ENCODE results near the gene KANSL1.

KANSL1 gene

GRCh38 chr17:46025510-46026165 lies 167.6 kb downstream of the KANSL1 start:
- no peak overlapping the region for H3K4ac ChIP-seq (ENCODE audit: low read depth in 1 of 2, low read length in 2 of 2)
- no peak overlapping the region for H4K91ac ChIP-seq (ENCODE audit: low read length)
- H3K23ac ChIP-seq (ENCODE audit: low read length in 2 of 2), result no peak overlapping the region
- H3K36me3 ChIP-seq (ENCODE audit: control insufficient read depth in 1 of 2, insufficient read depth in 2 of 2, low read depth in 1 of 2, low read length in 2 of 2), result peaks cover 68 to 74% of the 10 kb centered on the region in 2 experiments
- H3K9ac ChIP-seq (ENCODE audit: low read length), result no peak overlapping the region
- H2BK12ac ChIP-seq (ENCODE audit: low read length in 2 of 2), result no peak overlapping the region
- H3K27me3 ChIP-seq (ENCODE audit: control insufficient read depth in 1 of 2, insufficient read depth in 1 of 2, low read length in 2 of 2), result no peaks in the 10 kb centered on the region
- peak overlapping the region in 1 of 2 experiments; percentile 20 for H3K4me3 ChIP-seq (ENCODE audit: insufficient read depth in 1 of 2, low read depth in 1 of 2, low read length in 2 of 2)
- H3K79me1 ChIP-seq (replicated peaks; ENCODE audit: low read length, poor library complexity, severe bottlenecking), result peaks cover 22% of the 10 kb centered on the region
- no peak overlapping the region for H2BK15ac ChIP-seq (ENCODE audit: low read depth, poor library complexity, severe bottlenecking)
- no peak overlapping the region for H3K14ac ChIP-seq (ENCODE audit: low read length in 2 of 2)
- no peak overlapping the region for H2BK5ac ChIP-seq (ENCODE audit: low read depth, low read length, poor library complexity, severe bottlenecking)
- no peaks in the 10 kb centered on the region for H3K9me3 ChIP-seq (ENCODE audit: control insufficient read depth, low read length)
- 90% methylated on average over 8 of the region's 8 CpGs for WGBS
- peaks cover 4% of the 10 kb centered on the region for H3K4me1 ChIP-seq (ENCODE audit: control insufficient read depth, insufficient read depth, low read depth, low read length)
- H3K27ac ChIP-seq (ENCODE audit: low read length, poor library complexity, severe bottlenecking), result no peak overlapping the region
- no peak overlapping the region for H2AFZ ChIP-seq (ENCODE audit: low read depth, low read length)
- H2BK120ac ChIP-seq (ENCODE audit: low read depth, low read length), result no peak overlapping the region
- H3K18ac ChIP-seq (ENCODE audit: low read depth in 1 of 2, low read length in 2 of 2), result no peak overlapping the region
- no peak overlapping the region for H3K4me2 ChIP-seq (ENCODE audit: low read length, poor library complexity, severe bottlenecking)
- H4K8ac ChIP-seq (ENCODE audit: low read length), result peak overlapping the region; percentile 27
- no peak for DNase-seq
- no peak overlapping the region for H2AK5ac ChIP-seq (ENCODE audit: low read length, severe bottlenecking)

DNA sequence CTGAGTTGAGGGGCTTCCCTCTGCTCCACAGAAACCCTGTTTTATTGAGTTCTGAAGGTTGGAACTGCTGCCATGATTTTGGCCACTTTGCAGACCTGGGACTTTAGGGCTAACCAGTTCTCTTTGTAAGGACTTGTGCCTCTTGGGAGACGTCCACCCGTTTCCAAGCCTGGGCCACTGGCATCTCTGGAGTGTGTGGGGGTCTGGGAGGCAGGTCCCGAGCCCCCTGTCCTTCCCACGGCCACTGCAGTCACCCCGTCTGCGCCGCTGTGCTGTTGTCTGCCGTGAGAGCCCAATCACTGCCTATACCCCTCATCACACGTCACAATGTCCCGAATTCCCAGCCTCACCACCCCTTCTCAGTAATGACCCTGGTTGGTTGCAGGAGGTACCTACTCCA lies 168.2 kb downstream of the KANSL1 start:
- no peak for DNase-seq
- no peak overlapping the region for H3K18ac ChIP-seq (ENCODE audit: low read depth in 1 of 2, low read length in 2 of 2)
- no peak overlapping the region for H4K91ac ChIP-seq (ENCODE audit: low read length)
- no peak overlapping the region for H3K14ac ChIP-seq (ENCODE audit: low read length in 2 of 2)
- H4K8ac ChIP-seq (ENCODE audit: low read length), result no peak overlapping the region
- H2AFZ ChIP-seq (ENCODE audit: low read depth, low read length), result no peak overlapping the region
- no peak overlapping the region for H3K4ac ChIP-seq (ENCODE audit: low read depth in 1 of 2, low read length in 2 of 2)
- H3K27me3 ChIP-seq (ENCODE audit: control insufficient read depth in 1 of 2, insufficient read depth in 1 of 2, low read length in 2 of 2), result no peaks in the 10 kb centered on the region
- 87% methylated on average over 7 of the region's 10 CpGs for WGBS
- peaks cover 4% of the 10 kb centered on the region for H3K4me1 ChIP-seq (ENCODE audit: control insufficient read depth, insufficient read depth, low read depth, low read length)
- no peak overlapping the region for H3K9ac ChIP-seq (ENCODE audit: low read length)
- no peak overlapping the region for H2AK5ac ChIP-seq (ENCODE audit: low read length, severe bottlenecking)
- no peak overlapping the region for H2BK15ac ChIP-seq (ENCODE audit: low read depth, poor library complexity, severe bottlenecking)
- peaks cover 18% of the 10 kb centered on the region for H3K79me1 ChIP-seq (replicated peaks; ENCODE audit: low read length, poor library complexity, severe bottlenecking)
- H3K9me3 ChIP-seq (ENCODE audit: control insufficient read depth, low read length), result no peaks in the 10 kb centered on the region
- no peak overlapping the region for H3K27ac ChIP-seq (ENCODE audit: low read length, poor library complexity, severe bottlenecking)
- H3K36me3 ChIP-seq (ENCODE audit: control insufficient read depth in 1 of 2, insufficient read depth in 2 of 2, low read depth in 1 of 2, low read length in 2 of 2), result peaks cover 68 to 69% of the 10 kb centered on the region in 2 experiments
- no peak overlapping the region for H3K23ac ChIP-seq (ENCODE audit: low read length in 2 of 2)
- no peak overlapping the region for H3K4me2 ChIP-seq (ENCODE audit: low read length, poor library complexity, severe bottlenecking)
- no peak overlapping the region for H2BK12ac ChIP-seq (ENCODE audit: low read length in 2 of 2)
- no peak overlapping the region for H2BK5ac ChIP-seq (ENCODE audit: low read depth, low read length, poor library complexity, severe bottlenecking)
- H2BK120ac ChIP-seq (ENCODE audit: low read depth, low read length), result no peak overlapping the region
- H3K4me3 ChIP-seq (ENCODE audit: insufficient read depth in 1 of 2, low read depth in 1 of 2, low read length in 2 of 2), result no peak overlapping the region

DNA sequence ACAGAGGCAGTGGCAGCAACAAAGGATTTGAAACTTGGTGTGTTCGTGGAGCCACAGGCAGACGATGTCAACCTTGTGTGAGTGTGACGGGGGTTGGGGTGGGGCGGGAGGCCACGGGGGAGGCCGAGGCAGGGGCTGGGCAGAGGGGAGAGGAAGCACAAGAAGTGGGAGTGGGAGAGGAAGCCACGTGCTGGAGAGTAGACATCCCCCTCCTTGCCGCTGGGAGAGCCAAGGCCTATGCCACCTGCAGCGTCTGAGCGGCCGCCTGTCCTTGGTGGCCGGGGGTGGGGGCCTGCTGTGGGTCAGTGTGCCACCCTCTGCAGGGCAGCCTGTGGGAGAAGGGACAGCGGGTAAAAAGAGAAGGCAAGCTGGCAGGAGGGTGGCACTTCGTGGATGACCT lies 168.6 kb downstream of the KANSL1 start:
- peaks cover 64 to 69% of the 10 kb centered on the region in 2 experiments for H3K36me3 ChIP-seq (ENCODE audit: control insufficient read depth in 1 of 2, insufficient read depth in 2 of 2, low read depth in 1 of 2, low read length in 2 of 2)

GRCh38 chr17:46023783-46024388 lies 169.3 kb downstream of the KANSL1 start:
- no peaks in the 10 kb centered on the region for H3K27me3 ChIP-seq (ENCODE audit: control insufficient read depth in 1 of 2, insufficient read depth in 1 of 2, low read length in 2 of 2)
- no peak overlapping the region for H2BK120ac ChIP-seq (ENCODE audit: low read depth, low read length)
- peaks cover 14% of the 10 kb centered on the region for H3K79me1 ChIP-seq (replicated peaks; ENCODE audit: low read length, poor library complexity, severe bottlenecking)
- H2BK15ac ChIP-seq (ENCODE audit: low read depth, poor library complexity, severe bottlenecking), result no peak overlapping the region
- no peak overlapping the region for H3K4me2 ChIP-seq (ENCODE audit: low read length, poor library complexity, severe bottlenecking)
- no peak overlapping the region for H4K8ac ChIP-seq (ENCODE audit: low read length)
- WGBS, result 97% methylated on average over 24 of the region's 24 CpGs
- H3K4ac ChIP-seq (ENCODE audit: low read depth in 1 of 2, low read length in 2 of 2), result no peak overlapping the region
- H2BK5ac ChIP-seq (ENCODE audit: low read depth, low read length, poor library complexity, severe bottlenecking), result no peak overlapping the region
- H3K18ac ChIP-seq (ENCODE audit: low read depth in 1 of 2, low read length in 2 of 2), result no peak overlapping the region
- no peak overlapping the region for H3K4me3 ChIP-seq (ENCODE audit: insufficient read depth in 1 of 2, low read depth in 1 of 2, low read length in 2 of 2)
- no peak overlapping the region for H4K91ac ChIP-seq (ENCODE audit: low read length)
- H3K9ac ChIP-seq (ENCODE audit: low read length), result no peak overlapping the region
- no peak overlapping the region for H3K27ac ChIP-seq (ENCODE audit: low read length, poor library complexity, severe bottlenecking)
- peaks cover 58 to 69% of the 10 kb centered on the region in 2 experiments for H3K36me3 ChIP-seq (ENCODE audit: control insufficient read depth in 1 of 2, insufficient read depth in 2 of 2, low read depth in 1 of 2, low read length in 2 of 2)
- no peak overlapping the region for H3K23ac ChIP-seq (ENCODE audit: low read length in 2 of 2)
- no peak overlapping the region for H2AK5ac ChIP-seq (ENCODE audit: low read length, severe bottlenecking)
- no peak overlapping the region for H2AFZ ChIP-seq (ENCODE audit: low read depth, low read length)
- H3K4me1 ChIP-seq (ENCODE audit: control insufficient read depth, insufficient read depth, low read depth, low read length), result peaks cover 4% of the 10 kb centered on the region
- H2BK12ac ChIP-seq (ENCODE audit: low read length in 2 of 2), result no peak overlapping the region
- no peak for DNase-seq
- no peak overlapping the region for H3K14ac ChIP-seq (ENCODE audit: low read length in 2 of 2)
- H3K9me3 ChIP-seq (ENCODE audit: control insufficient read depth, low read length), result no peaks in the 10 kb centered on the region

More for the DNA sequence above, 168.6 kb downstream of the KANSL1 start:
- no peak overlapping the region for H3K27ac ChIP-seq (ENCODE audit: low read length, poor library complexity, severe bottlenecking)
- no peak for DNase-seq
- no peak overlapping the region for H2BK12ac ChIP-seq (ENCODE audit: low read length in 2 of 2)
- H2AK5ac ChIP-seq (ENCODE audit: low read length, severe bottlenecking), result no peak overlapping the region
- H4K8ac ChIP-seq (ENCODE audit: low read length), result no peak overlapping the region
- H3K4me3 ChIP-seq (ENCODE audit: insufficient read depth in 1 of 2, low read depth in 1 of 2, low read length in 2 of 2), result no peak overlapping the region
- H2BK15ac ChIP-seq (ENCODE audit: low read depth, poor library complexity, severe bottlenecking), result no peak overlapping the region
- peaks cover 17% of the 10 kb centered on the region for H3K79me1 ChIP-seq (replicated peaks; ENCODE audit: low read length, poor library complexity, severe bottlenecking)
- no peak overlapping the region for H4K91ac ChIP-seq (ENCODE audit: low read length)
- H3K4me1 ChIP-seq (ENCODE audit: control insufficient read depth, insufficient read depth, low read depth, low read length), result peaks cover 4% of the 10 kb centered on the region
- H2BK5ac ChIP-seq (ENCODE audit: low read depth, low read length, poor library complexity, severe bottlenecking), result no peak overlapping the region
- H2AFZ ChIP-seq (ENCODE audit: low read depth, low read length), result no peak overlapping the region
- no peak overlapping the region for H3K4me2 ChIP-seq (ENCODE audit: low read length, poor library complexity, severe bottlenecking)
- H3K9ac ChIP-seq (ENCODE audit: low read length), result no peak overlapping the region
- H2BK120ac ChIP-seq (ENCODE audit: low read depth, low read length), result no peak overlapping the region
- H3K23ac ChIP-seq (ENCODE audit: low read length in 2 of 2), result no peak overlapping the region
- H3K27me3 ChIP-seq (ENCODE audit: control insufficient read depth in 1 of 2, insufficient read depth in 1 of 2, low read length in 2 of 2), result no peaks in the 10 kb centered on the region
- no peak overlapping the region for H3K4ac ChIP-seq (ENCODE audit: low read depth in 1 of 2, low read length in 2 of 2)
- 93% methylated on average over 13 of the region's 14 CpGs for WGBS
- H3K14ac ChIP-seq (ENCODE audit: low read length in 2 of 2), result no peak overlapping the region
- no peaks in the 10 kb centered on the region for H3K9me3 ChIP-seq (ENCODE audit: control insufficient read depth, low read length)
- no peak overlapping the region for H3K18ac ChIP-seq (ENCODE audit: low read depth in 1 of 2, low read length in 2 of 2)

Data from mesenchymal stem cell (in vitro differentiated cells and primary cell).